H1 (cell line): ENCODE measurements around the gene HOATZ.

Experiments
- BCL11A ChIP-seq, 2 experiments: IDR thresholded peaks; one replicate each; pipeline ENCODE4 v1.6.1; 2011; ENCODE audit warnings: low read depth in 2 of 2, low read length in 2 of 2, mild to moderate bottlenecking in 2 of 2
- CHD1 ChIP-seq: IDR thresholded peaks from 2 replicates; pipeline ENCODE4 v1.6.1; 2012; ENCODE audit warnings: low read depth, low read length, improper control_type of control experiment
- CTCF ChIP-seq, 3 experiments: IDR thresholded peaks; 1 replicate in 2 of 3; 2 replicates in 1 of 3; pipeline versions ENCODE4 v1.5.1 to v1.6.1; 2011; ENCODE audit warnings: low read length in 3 of 3, mild to moderate bottlenecking in 3 of 3, inconsistent platforms in 2 of 3, low read depth in 1 of 3, moderate library complexity in 1 of 3; ENCODE audit not compliant: insufficient read depth in 1 of 3; ENCODE audit errors: control extremely low read depth in 1 of 3
- EP300 ChIP-seq, 2 experiments: IDR thresholded peaks; 1 replicate in 1 of 2; 2 replicates in 1 of 2; pipeline ENCODE4 v1.6.1; 2011 to 2012; ENCODE audit warnings: low read depth in 2 of 2, low read length in 2 of 2, mild to moderate bottlenecking in 2 of 2, borderline replicate concordance in 1 of 2, inconsistent platforms in 1 of 2, moderate library complexity in 1 of 2
- KDM5A ChIP-seq: fragments of 200-600 bp; IDR thresholded peaks from 2 replicates; pipeline ENCODE4 v1.7.1; 2012; ENCODE audit warnings: mild to moderate bottlenecking, low read length, inconsistent platforms, mixed read lengths
- MAX ChIP-seq: IDR thresholded peaks from 2 replicates; pipeline ENCODE4 v1.6.1; 2012; ENCODE audit warnings: inconsistent platforms
- NRF1 ChIP-seq: IDR thresholded peaks from 2 replicates; pipeline ENCODE4 v1.6.1; 2011; ENCODE audit warnings: mild to moderate bottlenecking, low read depth, low read length, improper control_type of control experiment
- POLR2AphosphoS5 ChIP-seq: IDR thresholded peaks from 2 replicates; pipeline ENCODE4 v1.6.1; 2011; ENCODE audit warnings: low read depth, low read length
- SIN3A ChIP-seq, 2 experiments: IDR thresholded peaks in 1 of 2; conservative IDR thresholded peaks in 1 of 2; 2 replicates each; pipeline ENCODE4 v1.6.1; 2011 to 2012; ENCODE audit warnings: low read length in 2 of 2, improper control_type of control experiment in 1 of 2, low read depth in 1 of 2, mild to moderate bottlenecking in 1 of 2
- TF ChIP-seq, protein P1 (sequence below): IDR thresholded peaks from 2 replicates; pipeline ENCODE4 v1.6.1; 2011; ENCODE audit warnings: low read length, improper control_type of control experiment

GRCh38 chr11:111570796-111571195 is 56.2 kb downstream of the HOATZ start:
- TF ChIP-seq BCL11A (IDR thresholded peaks at IDR 0.05; ENCODE audit: low read depth in 2 of 2, low read length in 2 of 2) (no peak), MAX (no peak), CTCF (IDR thresholded peaks at IDR 0.05; ENCODE audit: control extremely low read depth in 1 of 3, insufficient read depth in 1 of 3, low read depth in 1 of 3, low read length in 3 of 3) (no peak), EP300 (IDR thresholded peaks at IDR 0.05; ENCODE audit: borderline replicate concordance in 1 of 2, low read depth in 2 of 2, low read length in 2 of 2) (no peak), NRF1 (no peak), POLR2AphosphoS5 (no peak), SIN3A (conservative IDR thresholded peaks at IDR 0.05 in 1 of 2, IDR thresholded peaks at IDR 0.05 in 1 of 2; ENCODE audit: low read depth in 1 of 2, low read length in 2 of 2) (no peak), KDM5A (no peak), CHD1 (no peak)
- TF ChIP-seq, protein P1, sequence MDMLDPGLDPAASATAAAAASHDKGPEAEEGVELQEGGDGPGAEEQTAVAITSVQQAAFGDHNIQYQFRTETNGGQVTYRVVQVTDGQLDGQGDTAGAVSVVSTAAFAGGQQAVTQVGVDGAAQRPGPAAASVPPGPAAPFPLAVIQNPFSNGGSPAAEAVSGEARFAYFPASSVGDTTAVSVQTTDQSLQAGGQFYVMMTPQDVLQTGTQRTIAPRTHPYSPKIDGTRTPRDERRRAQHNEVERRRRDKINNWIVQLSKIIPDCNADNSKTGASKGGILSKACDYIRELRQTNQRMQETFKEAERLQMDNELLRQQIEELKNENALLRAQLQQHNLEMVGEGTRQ = no peak
